ENCODE data around the gene MACO1.

MACO1 gene

GRCh38 chr1:25538191-25538767, 107.6 kb downstream of the MACO1 start:
- TF ChIP-seq POLR2AphosphoS5 (IDR thresholded peaks at IDR 0.05; ENCODE audit: low read depth, low read length) (no peak), POLR2A (IDR thresholded peaks at IDR 0.05; ENCODE audit: low read depth, low read length) (no peak), TAF1 (IDR thresholded peaks at IDR 0.05; ENCODE audit: borderline replicate concordance, low read depth, low read length) (no peak)
- FAIRE-seq = no peak
- no peak for DNase-seq (ENCODE audit: insufficient read length)

GRCh38 chr1:25540750-25541342, 110.1 kb downstream of the MACO1 start:
- FAIRE-seq (no peak), DNase-seq (ENCODE audit: insufficient read length) (no peak)
- TF ChIP-seq TAF1 (IDR thresholded peaks at IDR 0.05; ENCODE audit: borderline replicate concordance, low read depth, low read length) = no peak
- TF ChIP-seq POLR2A (IDR thresholded peaks at IDR 0.05; ENCODE audit: low read depth, low read length) = no peak

- no peak for TF ChIP-seq POLR2A (IDR thresholded peaks at IDR 0.05; ENCODE audit: low read depth, low read length)
- TF ChIP-seq TAF1 (IDR thresholded peaks at IDR 0.05; ENCODE audit: borderline replicate concordance, low read depth, low read length) = no peak
- no peak for TF ChIP-seq POLR2AphosphoS5 (IDR thresholded peaks at IDR 0.05; ENCODE audit: low read depth, low read length)
- DNase-seq (ENCODE audit: insufficient read length) = no peak
- FAIRE-seq = no peak
Measured at GRCh38 chr1:25541425-25541824, 110.7 kb downstream of the MACO1 start.

- TF ChIP-seq TAF1 (IDR thresholded peaks at IDR 0.05; ENCODE audit: borderline replicate concordance, low read depth, low read length) = no peak
- no peak for TF ChIP-seq POLR2A (IDR thresholded peaks at IDR 0.05; ENCODE audit: low read depth, low read length)
- no peak for TF ChIP-seq POLR2AphosphoS5 (IDR thresholded peaks at IDR 0.05; ENCODE audit: low read depth, low read length)
- FAIRE-seq (no peak), DNase-seq (ENCODE audit: insufficient read length) (no peak)
Measured at GRCh38 chr1:25541889-25542658, 111.4 kb downstream of the MACO1 start.

GRCh38 chr1:25543005-25543424, 112.3 kb downstream of the MACO1 start:
- FAIRE-seq = no peak
- no peak for TF ChIP-seq TAF1 (IDR thresholded peaks at IDR 0.05; ENCODE audit: borderline replicate concordance, low read depth, low read length)
- TF ChIP-seq POLR2A (IDR thresholded peaks at IDR 0.05; ENCODE audit: low read depth, low read length) = no peak
- no peak for TF ChIP-seq POLR2AphosphoS5 (IDR thresholded peaks at IDR 0.05; ENCODE audit: low read depth, low read length)
- DNase-seq (ENCODE audit: insufficient read length) = no peak

GRCh38 chr1:25543425-25544242, 112.9 kb downstream of the MACO1 start, which contains the start of gene LDLRAP1:
TSS of gene LDLRAP1 (plus strand) at chr1:25543606. CDS start at chr1:25543699, 93 bp downstream.
- DNase-seq (ENCODE audit: insufficient read length) = peak; percentile 84
- FAIRE-seq = peak; percentile 98
- no peak for TF ChIP-seq POLR2AphosphoS5 (IDR thresholded peaks at IDR 0.05; ENCODE audit: low read depth, low read length)
- TF ChIP-seq TAF1 (IDR thresholded peaks at IDR 0.05; ENCODE audit: borderline replicate concordance, low read depth, low read length) = no peak
- TF ChIP-seq POLR2A (IDR thresholded peaks at IDR 0.05; ENCODE audit: low read depth, low read length) = no peak

GRCh38 chr1:25544243-25544764, 113.6 kb downstream of the MACO1 start:
- TF ChIP-seq TAF1 (IDR thresholded peaks at IDR 0.05; ENCODE audit: borderline replicate concordance, low read depth, low read length) = no peak
- TF ChIP-seq POLR2A (IDR thresholded peaks at IDR 0.05; ENCODE audit: low read depth, low read length) = no peak
- TF ChIP-seq POLR2AphosphoS5 (IDR thresholded peaks at IDR 0.05; ENCODE audit: low read depth, low read length) = no peak
- DNase-seq (ENCODE audit: insufficient read length) = no peak
- FAIRE-seq = peak; percentile 62

GRCh38 chr1:25544819-25545218, 114.1 kb downstream of the MACO1 start:
- no peak for TF ChIP-seq POLR2AphosphoS5 (IDR thresholded peaks at IDR 0.05; ENCODE audit: low read depth, low read length)
- no peak for TF ChIP-seq TAF1 (IDR thresholded peaks at IDR 0.05; ENCODE audit: borderline replicate concordance, low read depth, low read length)
- TF ChIP-seq POLR2A (IDR thresholded peaks at IDR 0.05; ENCODE audit: low read depth, low read length) = no peak
- DNase-seq (ENCODE audit: insufficient read length) (no peak), FAIRE-seq (no peak)

- DNase-seq (ENCODE audit: insufficient read length) (no peak), FAIRE-seq (peak; percentile 50)
- TF ChIP-seq TAF1 (IDR thresholded peaks at IDR 0.05; ENCODE audit: borderline replicate concordance, low read depth, low read length) (no peak), POLR2AphosphoS5 (IDR thresholded peaks at IDR 0.05; ENCODE audit: low read depth, low read length) (no peak), POLR2A (IDR thresholded peaks at IDR 0.05; ENCODE audit: low read depth, low read length) (no peak)
Measured at GRCh38 chr1:25545767-25546166, 115.1 kb downstream of the MACO1 start.

- TF ChIP-seq TAF1 (IDR thresholded peaks at IDR 0.05; ENCODE audit: borderline replicate concordance, low read depth, low read length) (no peak), POLR2A (IDR thresholded peaks at IDR 0.05; ENCODE audit: low read depth, low read length) (no peak), POLR2AphosphoS5 (IDR thresholded peaks at IDR 0.05; ENCODE audit: low read depth, low read length) (no peak)
- FAIRE-seq = no peak
Measured at GRCh38 chr1:25546193-25546592, 115.5 kb downstream of the MACO1 start.

GRCh38 chr1:25548601-25549000, 117.9 kb downstream of the MACO1 start:
- no peak for DNase-seq (ENCODE audit: insufficient read length)
- FAIRE-seq = no peak
- TF ChIP-seq TAF1 (IDR thresholded peaks at IDR 0.05; ENCODE audit: borderline replicate concordance, low read depth, low read length) (no peak), POLR2A (IDR thresholded peaks at IDR 0.05; ENCODE audit: low read depth, low read length) (no peak), POLR2AphosphoS5 (IDR thresholded peaks at IDR 0.05; ENCODE audit: low read depth, low read length) (no peak)

More at GRCh38 chr1:25546193-25546592, 115.5 kb downstream of the MACO1 start:
- DNase-seq (ENCODE audit: insufficient read length) = no peak

All from GM12892 (cell line).